GM12875 (cell line): ENCODE measurements around the gene NF1.

ENCODE experiments used
- H3K4me3 ChIP-seq: one replicate; pipeline ENCODE4 v1.5.1; 2011; ENCODE audit warnings: low read depth, low read length, control low read depth
- TF ChIP-seq, protein P1 (sequence below): IDR thresholded peaks from 2 replicates; pipeline ENCODE4 v1.5.1; 2011; ENCODE audit warnings: low read depth, mild to moderate bottlenecking, control low read depth, inconsistent platforms, low read length, moderate library complexity, borderline replicate concordance; ENCODE audit not compliant: insufficient read depth

NF1 gene

DNA sequence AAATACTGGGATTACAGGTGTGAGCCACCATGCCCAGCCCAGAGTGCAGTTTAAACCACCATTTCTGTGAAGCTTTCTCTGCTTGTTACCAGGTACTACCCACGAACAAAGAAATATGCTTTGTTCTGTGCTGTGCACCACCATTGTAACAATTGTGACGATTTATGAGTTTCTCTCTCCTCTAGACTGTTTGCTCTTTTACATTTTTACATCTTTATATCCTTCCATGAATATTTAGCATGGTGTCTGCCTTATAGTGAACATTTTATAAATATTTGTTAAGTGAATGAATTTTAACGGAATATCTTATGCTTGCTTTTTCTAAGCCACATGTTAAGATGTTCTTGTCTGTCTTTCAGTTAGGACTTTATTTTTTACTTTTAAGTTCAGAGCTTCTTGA, 141.9 kb downstream of the NF1 start:
- TF ChIP-seq, protein P1, sequence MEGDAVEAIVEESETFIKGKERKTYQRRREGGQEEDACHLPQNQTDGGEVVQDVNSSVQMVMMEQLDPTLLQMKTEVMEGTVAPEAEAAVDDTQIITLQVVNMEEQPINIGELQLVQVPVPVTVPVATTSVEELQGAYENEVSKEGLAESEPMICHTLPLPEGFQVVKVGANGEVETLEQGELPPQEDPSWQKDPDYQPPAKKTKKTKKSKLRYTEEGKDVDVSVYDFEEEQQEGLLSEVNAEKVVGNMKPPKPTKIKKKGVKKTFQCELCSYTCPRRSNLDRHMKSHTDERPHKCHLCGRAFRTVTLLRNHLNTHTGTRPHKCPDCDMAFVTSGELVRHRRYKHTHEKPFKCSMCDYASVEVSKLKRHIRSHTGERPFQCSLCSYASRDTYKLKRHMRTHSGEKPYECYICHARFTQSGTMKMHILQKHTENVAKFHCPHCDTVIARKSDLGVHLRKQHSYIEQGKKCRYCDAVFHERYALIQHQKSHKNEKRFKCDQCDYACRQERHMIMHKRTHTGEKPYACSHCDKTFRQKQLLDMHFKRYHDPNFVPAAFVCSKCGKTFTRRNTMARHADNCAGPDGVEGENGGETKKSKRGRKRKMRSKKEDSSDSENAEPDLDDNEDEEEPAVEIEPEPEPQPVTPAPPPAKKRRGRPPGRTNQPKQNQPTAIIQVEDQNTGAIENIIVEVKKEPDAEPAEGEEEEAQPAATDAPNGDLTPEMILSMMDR: no peak
- no peak overlapping the region for H3K4me3 ChIP-seq

DNA sequence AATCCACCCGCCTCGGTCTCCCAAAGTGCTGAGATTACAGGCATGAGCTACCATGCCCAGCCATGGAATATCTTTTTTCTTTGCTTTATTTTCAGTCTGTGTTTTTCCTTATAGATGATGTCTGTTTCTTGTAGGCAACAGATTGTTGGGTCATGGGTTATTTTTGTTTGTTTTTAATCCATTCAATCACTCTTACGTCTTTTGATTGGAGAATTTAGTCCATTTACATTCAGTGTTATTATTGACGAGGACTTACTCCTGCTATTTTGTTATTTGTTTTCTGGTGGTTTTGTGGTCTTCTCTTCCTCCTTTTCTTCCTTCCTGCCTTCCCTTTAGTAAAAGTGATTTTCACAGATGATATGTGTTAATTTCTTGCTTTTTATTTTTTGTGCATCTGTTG, 146.3 kb downstream of the NF1 start:
- TF ChIP-seq, protein P1: no peak
- no peak overlapping the region for H3K4me3 ChIP-seq

DNA sequence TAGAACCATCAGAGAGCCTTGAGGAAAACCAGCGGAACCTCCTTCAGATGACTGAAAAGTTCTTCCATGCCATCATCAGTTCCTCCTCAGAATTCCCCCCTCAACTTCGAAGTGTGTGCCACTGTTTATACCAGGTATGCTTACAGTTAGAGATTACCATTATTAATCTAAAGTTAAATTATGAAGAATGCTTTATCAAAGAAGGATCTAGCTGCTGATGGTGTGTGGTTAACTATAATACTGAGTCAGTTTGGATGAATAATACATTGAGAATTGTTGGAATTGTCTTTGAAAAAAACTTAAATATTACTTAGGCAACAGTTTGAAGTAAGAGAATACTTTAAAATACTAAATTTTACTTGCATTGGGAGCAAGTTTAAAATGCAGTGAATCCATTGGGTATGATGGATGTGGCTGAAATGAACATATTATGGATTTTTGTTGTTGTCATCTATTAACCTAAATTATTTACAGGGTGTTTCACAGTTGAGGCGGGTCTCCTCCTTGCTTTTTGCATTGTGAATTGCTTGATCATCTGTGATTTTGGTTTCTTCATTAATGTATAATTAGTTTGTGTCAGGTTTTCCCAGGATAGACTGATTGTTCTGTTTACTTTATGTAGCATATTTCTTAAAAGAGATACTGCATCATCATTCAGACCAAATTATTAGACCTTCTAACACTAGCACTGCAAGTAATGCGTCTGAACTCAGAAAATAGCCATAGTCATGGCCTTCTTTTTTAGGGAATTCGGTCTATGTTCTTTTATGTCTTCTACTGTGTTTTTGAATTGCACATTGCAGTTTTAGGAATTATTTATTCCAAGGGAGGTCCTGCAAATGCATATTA, 154.4 kb downstream of the NF1 start:
- TF ChIP-seq, protein P1: no peak
- H3K4me3 ChIP-seq: no peak overlapping the region

DNA sequence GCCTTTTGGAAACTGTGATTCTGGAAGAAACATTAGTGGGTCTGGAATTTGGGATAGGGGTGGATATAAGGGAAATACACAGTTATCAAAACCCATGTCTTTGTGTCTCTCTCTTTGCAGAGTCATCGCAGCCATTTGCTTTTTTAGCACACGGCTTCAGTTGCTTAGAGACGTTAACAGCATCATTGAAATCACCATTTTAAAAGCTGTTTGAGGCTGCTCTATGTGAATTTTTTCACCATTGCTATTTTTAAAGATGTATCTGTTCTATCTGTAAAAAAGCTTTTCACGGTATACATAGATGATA, 155.0 kb downstream of the NF1 start:
- TF ChIP-seq, protein P1: no peak

DNA sequence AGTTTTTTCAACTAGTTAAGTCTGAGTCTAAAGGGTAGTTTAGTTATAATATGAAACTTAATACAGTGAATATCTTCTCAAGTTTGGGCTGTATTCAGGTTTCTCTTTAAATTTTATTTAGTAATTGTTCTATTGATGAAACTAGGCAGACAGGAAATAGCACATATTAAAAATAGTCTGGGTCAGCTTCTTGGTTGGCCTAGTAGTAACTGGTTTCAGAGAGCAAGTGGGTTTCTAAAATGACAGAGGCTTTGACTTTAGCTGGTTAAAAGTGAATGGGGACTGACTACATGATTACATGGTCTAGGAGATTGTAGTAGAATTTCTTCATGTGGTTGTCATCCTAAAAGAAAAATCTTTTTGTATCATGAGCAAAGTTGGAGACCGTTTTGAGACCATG, 155.5 kb downstream of the NF1 start:
- no peak overlapping the region for H3K4me3 ChIP-seq

More for the DNA sequence above, 155.0 kb downstream of the NF1 start:
- H3K4me3 ChIP-seq: no peak overlapping the region

DNA sequence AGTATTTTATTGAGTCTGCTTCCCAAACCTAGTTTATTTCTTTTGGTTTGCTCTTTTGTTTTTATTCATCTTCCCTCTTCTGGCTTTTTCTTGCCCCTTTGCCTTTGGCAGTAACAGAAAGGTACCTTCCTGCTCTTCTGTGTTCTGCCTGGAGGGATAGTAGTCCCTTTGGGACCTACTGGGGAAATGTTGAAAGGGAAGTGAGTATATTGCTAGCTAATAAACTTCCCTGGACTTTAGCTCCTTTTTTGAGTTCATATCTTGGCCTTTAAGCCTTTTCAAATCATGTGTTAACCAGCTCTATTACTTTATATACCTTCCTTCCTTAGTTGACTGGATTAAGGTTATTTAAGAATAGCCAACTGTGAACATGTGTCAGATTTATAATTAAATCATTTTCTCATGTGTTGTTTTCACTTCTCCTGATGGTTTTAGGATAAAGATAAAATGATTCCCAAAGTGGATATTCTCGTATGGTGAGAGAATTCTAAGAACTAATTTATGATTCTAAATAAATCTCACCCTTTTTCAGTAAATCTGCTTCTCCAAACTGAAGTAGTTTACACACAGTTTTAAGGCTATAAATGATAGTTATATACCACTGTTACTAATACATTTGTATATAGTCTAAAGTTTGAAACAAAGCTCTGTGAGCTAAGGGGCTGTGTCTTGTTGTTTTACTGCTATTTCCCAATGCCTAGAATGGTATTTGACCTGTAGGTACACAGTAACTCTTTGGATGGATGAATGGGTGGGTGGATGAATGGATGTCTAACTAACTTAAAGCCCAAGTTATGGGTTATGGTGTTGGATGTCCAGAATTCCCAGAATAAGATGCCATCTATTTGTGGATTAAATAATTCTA, 156.6 kb downstream of the NF1 start:
- TF ChIP-seq, protein P1: no peak
- no peak overlapping the region for H3K4me3 ChIP-seq

More for the DNA sequence above, 155.5 kb downstream of the NF1 start:
- TF ChIP-seq, protein P1: no peak
